WTC11 (cell line): ENCODE results near the gene SORCS2.

Experiments
- AFF4 ChIP-seq: sonication (generic); formaldehyde crosslinking; IDR thresholded peaks from 2 replicates; pipeline ENCODE4 v1.8.1; 2023; ENCODE audit warnings: mild to moderate bottlenecking, missing genetic modification reagents, borderline replicate concordance
- ARID4B ChIP-seq: sonication (generic); formaldehyde crosslinking; IDR thresholded peaks from 2 replicates; pipeline ENCODE4 v1.8.0; 2023; ENCODE audit warnings: missing genetic modification reagents, mild to moderate bottlenecking, borderline replicate concordance
- CTCF ChIP-seq: fragments of 200-600 bp; IDR thresholded peaks from 2 replicates; pipeline ENCODE4 v1.8.0; 2022; ENCODE audit warnings: antibody characterized with exemption
- GABPB1 ChIP-seq: sonication (generic); formaldehyde crosslinking; IDR thresholded peaks from 2 replicates; pipeline ENCODE4 v1.8.1; 2023; ENCODE audit warnings: mild to moderate bottlenecking, missing genetic modification reagents
- MAX ChIP-seq: sonication (generic); formaldehyde crosslinking; IDR thresholded peaks from 2 replicates; pipeline ENCODE4 v1.8.0; 2022; ENCODE audit warnings: mild to moderate bottlenecking, missing genetic modification reagents
- NR2C2 ChIP-seq: sonication (generic); formaldehyde crosslinking; IDR thresholded peaks from 2 replicates; pipeline ENCODE4 v1.8.0; 2022; ENCODE audit warnings: mild to moderate bottlenecking, missing genetic modification reagents
- USF1 ChIP-seq: sonication (generic); formaldehyde crosslinking; IDR thresholded peaks from 2 replicates; pipeline ENCODE4 v1.8.0; 2022; ENCODE audit warnings: mild to moderate bottlenecking, missing genetic modification reagents
- ZNF219 ChIP-seq: sonication (generic); formaldehyde crosslinking; IDR thresholded peaks from 2 replicates; pipeline ENCODE4 v1.8.0; 2023; ENCODE audit warnings: missing genetic modification reagents, mild to moderate bottlenecking, borderline replicate concordance
- TF ChIP-seq, protein P1 (sequence below): fragments of 250-450 bp; sonication (Bioruptor Pico); IDR thresholded peaks from 2 replicates; pipeline ENCODE4 v1.9.0; 2021; ENCODE audit warnings: moderate library complexity, mild to moderate bottlenecking, inconsistent platforms, borderline replicate concordance
- TF ChIP-seq, protein P2 (sequence below): sonication (generic); formaldehyde crosslinking; IDR thresholded peaks from 2 replicates; pipeline ENCODE4 v1.8.0; 2022; ENCODE audit warnings: mild to moderate bottlenecking, missing genetic modification reagents

DNA sequence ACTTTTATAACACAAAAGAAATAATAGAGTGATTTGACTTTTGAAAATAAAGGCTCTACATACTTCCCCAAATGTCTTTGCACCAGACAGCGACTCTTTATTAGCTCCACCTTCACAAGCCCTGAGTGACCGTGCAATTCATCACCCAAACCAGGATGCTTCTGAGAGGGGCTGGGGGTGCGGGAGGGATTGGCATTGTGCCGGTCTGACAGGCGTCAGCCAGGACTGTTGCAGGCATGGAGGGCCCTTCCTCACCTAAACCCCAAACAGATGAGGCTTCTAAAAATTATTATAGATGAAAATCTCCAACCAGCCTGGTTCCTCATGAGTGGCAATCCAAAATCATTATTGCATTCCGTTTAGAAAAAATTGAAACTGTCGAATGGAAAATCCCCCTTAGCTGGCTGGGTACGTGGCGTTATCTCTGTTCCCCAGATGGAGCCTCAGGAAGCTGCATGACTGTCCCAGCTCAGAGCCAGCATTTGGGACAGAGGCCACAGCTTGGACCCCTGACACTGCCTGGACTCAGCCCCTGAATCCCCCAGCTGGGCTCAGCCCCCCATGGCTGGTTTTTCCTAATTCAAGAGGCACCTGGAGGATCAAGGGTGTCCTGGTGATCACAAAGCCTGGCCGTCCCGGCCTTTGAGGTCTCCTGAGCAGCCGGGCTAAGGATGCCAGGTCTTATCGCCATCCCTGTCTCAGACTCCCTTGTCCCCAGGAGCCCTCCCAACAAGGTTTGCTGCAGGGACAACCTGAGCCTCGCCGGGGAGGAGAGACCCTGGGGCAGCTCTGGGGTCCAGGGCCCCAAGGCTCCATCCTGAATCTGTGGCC lies 60.4 kb downstream of the SORCS2 start:
- TF ChIP-seq USF1 (no peak), AFF4 (CRISPR knock-in tag) (no peak), MAX (no peak), ARID4B (no peak), NR2C2 (CRISPR knock-in tag) (no peak), ZNF219 (CRISPR knock-in tag) (no peak), CTCF (no peak), GABPB1 (CRISPR knock-in tag) (no peak)
- TF ChIP-seq, protein P1, sequence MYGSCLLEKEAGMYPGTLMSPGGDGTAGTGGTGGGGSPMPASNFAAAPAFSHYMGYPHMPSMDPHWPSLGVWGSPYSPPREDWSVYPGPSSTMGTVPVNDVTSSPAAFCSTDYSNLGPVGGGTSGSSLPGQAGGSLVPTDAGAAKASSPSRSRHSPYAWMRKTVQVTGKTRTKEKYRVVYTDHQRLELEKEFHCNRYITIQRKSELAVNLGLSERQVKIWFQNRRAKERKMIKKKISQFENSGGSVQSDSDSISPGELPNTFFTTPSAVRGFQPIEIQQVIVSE (CRISPR knock-in tag) = no peak
- TF ChIP-seq, protein P2, sequence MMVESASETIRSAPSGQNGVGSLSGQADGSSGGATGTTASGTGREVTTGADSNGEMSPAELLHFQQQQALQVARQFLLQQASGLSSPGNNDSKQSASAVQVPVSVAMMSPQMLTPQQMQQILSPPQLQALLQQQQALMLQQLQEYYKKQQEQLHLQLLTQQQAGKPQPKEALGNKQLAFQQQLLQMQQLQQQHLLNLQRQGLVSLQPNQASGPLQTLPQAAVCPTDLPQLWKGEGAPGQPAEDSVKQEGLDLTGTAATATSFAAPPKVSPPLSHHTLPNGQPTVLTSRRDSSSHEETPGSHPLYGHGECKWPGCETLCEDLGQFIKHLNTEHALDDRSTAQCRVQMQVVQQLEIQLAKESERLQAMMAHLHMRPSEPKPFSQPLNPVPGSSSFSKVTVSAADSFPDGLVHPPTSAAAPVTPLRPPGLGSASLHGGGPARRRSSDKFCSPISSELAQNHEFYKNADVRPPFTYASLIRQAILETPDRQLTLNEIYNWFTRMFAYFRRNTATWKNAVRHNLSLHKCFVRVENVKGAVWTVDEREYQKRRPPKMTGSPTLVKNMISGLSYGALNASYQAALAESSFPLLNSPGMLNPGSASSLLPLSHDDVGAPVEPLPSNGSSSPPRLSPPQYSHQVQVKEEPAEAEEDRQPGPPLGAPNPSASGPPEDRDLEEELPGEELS (CRISPR knock-in tag) = no peak
